ENCODE data around the gene XXYLT1.

DNA sequence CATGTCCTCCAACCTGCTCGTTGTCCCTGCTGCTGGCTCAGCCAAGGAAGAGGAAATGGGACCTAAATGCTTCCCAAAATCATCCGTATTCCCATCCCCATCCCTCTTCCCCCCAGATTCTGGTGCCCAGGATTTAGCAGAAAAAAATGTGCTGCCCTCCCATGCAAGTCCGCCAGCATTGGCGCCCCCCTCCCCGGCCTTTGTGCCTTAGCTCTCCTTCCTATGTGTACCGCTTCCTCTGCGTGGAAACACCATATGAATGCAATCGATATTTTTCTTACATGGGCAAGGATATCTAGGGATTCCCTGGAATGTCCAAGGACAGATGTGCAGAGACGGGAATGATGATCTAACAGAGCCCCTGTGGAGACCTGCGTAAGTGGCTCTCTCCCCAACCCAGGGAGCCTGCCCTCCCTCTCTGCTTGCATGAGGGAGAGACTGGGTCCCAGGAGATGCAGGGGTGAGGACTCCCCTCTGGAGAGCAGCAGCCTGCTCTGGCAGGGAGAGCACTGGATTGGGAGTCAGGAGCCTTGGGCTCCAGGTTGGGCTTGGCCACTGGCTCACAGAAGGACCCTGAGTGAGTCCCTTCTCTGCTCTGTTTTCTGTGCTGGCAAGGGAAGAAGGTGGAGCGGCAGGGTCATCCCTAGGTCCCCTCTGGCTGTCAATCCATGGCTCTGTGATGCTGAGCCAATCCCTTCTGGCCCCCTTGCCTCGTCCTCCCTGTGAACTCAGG is 227.2 kb downstream of the XXYLT1 start:
- TF ChIP-seq, protein P1, sequence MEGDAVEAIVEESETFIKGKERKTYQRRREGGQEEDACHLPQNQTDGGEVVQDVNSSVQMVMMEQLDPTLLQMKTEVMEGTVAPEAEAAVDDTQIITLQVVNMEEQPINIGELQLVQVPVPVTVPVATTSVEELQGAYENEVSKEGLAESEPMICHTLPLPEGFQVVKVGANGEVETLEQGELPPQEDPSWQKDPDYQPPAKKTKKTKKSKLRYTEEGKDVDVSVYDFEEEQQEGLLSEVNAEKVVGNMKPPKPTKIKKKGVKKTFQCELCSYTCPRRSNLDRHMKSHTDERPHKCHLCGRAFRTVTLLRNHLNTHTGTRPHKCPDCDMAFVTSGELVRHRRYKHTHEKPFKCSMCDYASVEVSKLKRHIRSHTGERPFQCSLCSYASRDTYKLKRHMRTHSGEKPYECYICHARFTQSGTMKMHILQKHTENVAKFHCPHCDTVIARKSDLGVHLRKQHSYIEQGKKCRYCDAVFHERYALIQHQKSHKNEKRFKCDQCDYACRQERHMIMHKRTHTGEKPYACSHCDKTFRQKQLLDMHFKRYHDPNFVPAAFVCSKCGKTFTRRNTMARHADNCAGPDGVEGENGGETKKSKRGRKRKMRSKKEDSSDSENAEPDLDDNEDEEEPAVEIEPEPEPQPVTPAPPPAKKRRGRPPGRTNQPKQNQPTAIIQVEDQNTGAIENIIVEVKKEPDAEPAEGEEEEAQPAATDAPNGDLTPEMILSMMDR (IDR thresholded peaks at IDR 0.05), result no peak
- no peak for TF ChIP-seq POLR2A (IDR thresholded peaks at IDR 0.05)
- TF ChIP-seq POLR2AphosphoS5 (IDR thresholded peaks at IDR 0.05; ENCODE audit: insufficient read depth in 1 of 2, low read depth in 1 of 2), result no peak

Data from vagina (tissue), 2 donors.